GM06990 (cell line): ENCODE data around the gene ANO1.

Experiments used
- DNase-seq: peaks from one replicate; pipeline ENCODE4 v3.0.0-alpha.2; 2011; ENCODE audit not compliant: insufficient read length; ENCODE audit errors: extremely low read depth
- H3K27me3 ChIP-seq: replicated peaks from 2 replicates; pipeline ENCODE4 v1.6.0; 2011; ENCODE audit warnings: low read length; ENCODE audit not compliant: control insufficient read depth, insufficient read depth
- H3K36me3 ChIP-seq: 2 replicates; pipeline ENCODE4 v1.5.1; 2011; ENCODE audit warnings: low read length; ENCODE audit not compliant: control insufficient read depth, insufficient read depth
- H3K4me3 ChIP-seq: replicated peaks from 2 replicates; pipeline ENCODE4 v1.5.1; 2011; ENCODE audit warnings: low read depth, mild to moderate bottlenecking, control low read depth, low read length
- CTCF ChIP-seq: IDR thresholded peaks from 2 replicates; pipeline ENCODE4 v1.5.1; 2011; ENCODE audit warnings: low read length, control low read depth, mild to moderate bottlenecking, inconsistent platforms; ENCODE audit not compliant: insufficient read depth, poor library complexity, severe bottlenecking

ANO1 gene

DNA sequence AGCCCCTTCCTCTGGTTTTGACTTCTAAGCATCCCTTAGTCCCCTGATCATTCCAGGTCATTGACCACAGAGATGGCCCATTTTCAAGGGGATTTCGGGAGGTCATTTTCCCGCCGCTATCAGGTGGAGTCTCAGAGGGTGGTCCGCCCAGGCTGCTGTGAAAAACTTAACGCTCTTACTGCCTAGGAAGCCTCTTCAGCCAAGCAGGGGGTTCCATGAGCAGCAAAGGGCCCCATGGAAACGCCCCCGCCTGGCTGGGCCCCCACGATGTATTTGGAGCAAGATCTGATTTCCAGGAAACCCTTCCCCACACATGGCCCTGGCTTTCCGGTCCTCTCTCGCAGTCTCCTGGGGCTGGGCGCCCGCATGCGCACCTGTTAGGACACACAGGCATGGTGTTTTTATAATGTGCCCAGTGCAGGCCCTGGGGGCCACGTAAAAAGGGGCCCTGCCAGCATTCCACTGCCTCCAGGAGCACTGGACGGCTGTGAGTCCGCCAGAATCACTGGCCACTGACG, 32.5 kb downstream of the ANO1 start:
- TF ChIP-seq CTCF, result no peak
- H3K27me3 ChIP-seq, result no peaks in the 10 kb centered on the region; the same call in 1 of the 2 replicates
- H3K36me3 ChIP-seq, result no peaks in the 10 kb centered on the region
- no peak overlapping the region for H3K4me3 ChIP-seq
- DNase-seq, result no peak

DNA sequence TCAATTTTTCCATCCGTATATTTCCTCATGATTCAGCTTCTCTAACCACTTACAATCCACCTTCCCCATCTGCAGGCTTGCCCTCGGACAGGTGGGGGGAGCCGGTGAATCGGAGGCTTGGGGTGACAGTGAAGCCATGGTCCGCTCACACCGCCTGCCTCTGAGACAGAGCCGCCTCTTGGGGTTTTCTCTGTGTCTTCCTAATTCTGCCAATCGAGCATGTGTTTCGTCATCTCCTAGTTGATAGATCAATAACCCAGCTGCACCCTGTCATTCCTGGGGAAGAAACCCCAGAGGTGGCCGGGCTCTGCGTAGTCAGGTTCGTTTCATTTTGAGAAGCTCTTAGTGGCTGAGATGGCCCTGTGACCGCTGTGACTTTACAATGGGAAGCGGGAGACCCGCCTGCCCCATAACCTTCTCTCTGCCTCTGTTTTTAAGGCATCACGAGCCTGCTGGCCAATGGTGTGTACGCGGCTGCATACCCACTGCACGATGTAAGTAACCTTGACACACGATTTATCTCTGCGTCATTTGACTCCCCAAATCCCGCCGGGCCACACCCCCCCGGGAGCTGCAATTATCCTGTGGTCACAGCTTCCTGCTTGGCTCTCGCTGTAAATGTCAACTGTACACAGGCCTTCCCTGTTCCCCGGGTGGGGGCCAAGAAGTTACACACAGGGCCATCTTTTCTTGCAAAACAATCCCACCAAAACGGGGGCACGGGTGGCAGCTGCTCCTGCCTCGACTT, 33.3 kb downstream of the ANO1 start:
- no peak for TF ChIP-seq CTCF
- DNase-seq, result no peak
- Histone ChIP-seq H3K27me3 (no peaks in the 10 kb centered on the region; the same call in 1 of the 2 replicates), H3K36me3 (no peaks in the 10 kb centered on the region), H3K4me3 (no peak overlapping the region)

GRCh38 chr11:70112017-70112434, 33.9 kb downstream of the ANO1 start:
- TF ChIP-seq CTCF, result no peak
- no peak overlapping the region for H3K4me3 ChIP-seq
- no peaks in the 10 kb centered on the region for H3K36me3 ChIP-seq
- DNase-seq, result no peak
- H3K27me3 ChIP-seq, result no peaks in the 10 kb centered on the region; the same call in 1 of the 2 replicates

GRCh38 chr11:70113801-70114200, 35.7 kb downstream of the ANO1 start:
- no peak overlapping the region for H3K4me3 ChIP-seq
- DNase-seq, result no peak
- H3K27me3 ChIP-seq, result no peaks in the 10 kb centered on the region; the same call in 1 of the 2 replicates
- TF ChIP-seq CTCF, result no peak
- H3K36me3 ChIP-seq, result no peaks in the 10 kb centered on the region

GRCh38 chr11:70115778-70116177, 37.7 kb downstream of the ANO1 start:
- DNase-seq, result no peak
- no peak for TF ChIP-seq CTCF
- Histone ChIP-seq H3K27me3 (no peaks in the 10 kb centered on the region; the same call in 1 of the 2 replicates), H3K4me3 (no peak overlapping the region), H3K36me3 (no peaks in the 10 kb centered on the region)
